HG03521 (cell line): ENCODE data around the gene SSNA1.

Experiments
- ATAC-seq: cut with Tn5 transposase; IDR thresholded peaks from one replicate; pipeline ENCODE4 v1.9.1; 2021; ENCODE audit warnings: mild to moderate bottlenecking, moderate library complexity; ENCODE audit not compliant: unreplicated experiment

Gene SSNA1, protein sequence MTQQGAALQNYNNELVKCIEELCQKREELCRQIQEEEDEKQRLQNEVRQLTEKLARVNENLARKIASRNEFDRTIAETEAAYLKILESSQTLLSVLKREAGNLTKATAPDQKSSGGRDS

DNA sequence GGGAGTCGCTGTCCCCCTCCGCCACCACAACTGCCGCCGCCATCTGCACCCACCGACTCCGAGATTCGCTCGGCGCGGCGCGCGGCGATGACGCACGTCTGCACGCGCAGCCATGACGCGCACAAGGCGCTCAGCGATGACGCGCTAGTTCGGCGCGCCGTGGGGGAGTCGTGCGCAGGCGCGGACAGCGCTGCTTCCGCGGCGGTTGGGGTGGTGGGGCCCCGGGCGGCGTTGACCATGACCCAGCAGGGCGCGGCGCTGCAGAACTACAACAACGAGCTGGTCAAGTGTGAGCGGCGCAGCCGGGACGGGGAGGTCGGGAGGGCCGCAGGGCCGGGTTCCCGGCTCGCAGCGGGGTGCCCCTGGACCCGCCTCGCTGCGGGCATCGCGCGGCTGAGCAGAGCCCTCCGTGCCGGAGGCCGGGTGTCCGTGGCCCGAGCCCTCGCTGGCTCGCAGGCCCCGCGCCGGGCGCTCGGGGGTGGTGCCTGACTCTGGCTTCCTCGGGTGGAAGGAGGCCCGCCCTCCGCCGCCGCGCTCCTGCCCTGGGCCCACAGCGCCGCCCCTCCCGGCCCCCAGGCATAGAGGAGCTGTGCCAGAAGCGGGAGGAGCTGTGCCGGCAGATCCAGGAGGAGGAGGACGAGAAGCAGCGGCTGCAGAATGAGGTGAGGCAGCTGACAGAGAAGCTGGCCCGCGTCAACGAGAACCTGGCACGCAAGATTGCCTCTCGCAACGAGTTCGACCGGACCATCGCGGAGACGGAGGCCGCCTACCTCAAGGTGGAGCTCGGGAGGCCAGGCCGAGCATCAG lies at the start of gene SSNA1, which contains the start of gene ANAPC2:
TSS of gene SSNA1 (plus strand) at position 187 of the 807 bp plus-strand sequence. CDS start at position 238, 51 bp downstream.
TSS of gene ANAPC2 (minus strand) at position 71 of the 807 bp plus-strand sequence. CDS start at position 43, 28 bp downstream.
- ATAC-seq, result peak; percentile 76

DNA sequence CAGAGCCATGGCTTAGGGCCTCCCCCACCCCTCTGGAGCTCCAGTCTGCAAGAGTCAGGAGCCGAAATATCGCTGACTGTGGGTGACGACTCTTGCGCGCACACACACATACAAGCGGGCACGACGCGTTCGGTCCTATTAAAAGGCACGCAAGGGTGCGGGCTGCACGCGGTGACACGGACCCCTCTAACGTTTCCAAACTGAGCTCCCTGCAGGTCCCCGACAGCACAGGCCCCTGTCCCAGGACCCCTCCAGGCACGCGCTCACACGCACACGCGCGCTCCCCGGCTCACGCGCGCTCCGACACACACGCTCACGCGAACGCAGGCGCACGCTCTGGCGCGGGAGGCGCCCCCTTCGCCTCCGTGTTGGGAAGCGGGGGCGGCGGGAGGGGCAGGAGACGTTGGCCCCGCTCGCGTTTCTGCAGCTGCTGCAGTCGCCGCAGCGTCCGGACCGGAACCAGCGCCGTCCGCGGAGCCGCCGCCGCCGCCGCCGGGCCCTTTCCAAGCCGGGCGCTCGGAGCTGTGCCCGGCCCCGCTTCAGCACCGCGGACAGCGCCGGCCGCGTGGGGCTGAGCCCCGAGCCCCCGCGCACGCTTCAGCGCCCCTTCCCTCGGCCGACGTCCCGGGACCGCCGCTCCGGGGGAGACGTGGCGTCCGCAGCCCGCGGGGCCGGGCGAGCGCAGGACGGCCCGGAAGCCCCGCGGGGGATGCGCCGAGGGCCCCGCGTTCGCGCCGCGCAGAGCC lies 49.6 kb upstream of the SSNA1 start, which contains the start of gene GRIN1:
TSS of gene GRIN1 (plus strand) at position 433 of the 746 bp plus-strand sequence. CDS start 333 bp downstream, outside the sequence.
- no peak for ATAC-seq

DNA sequence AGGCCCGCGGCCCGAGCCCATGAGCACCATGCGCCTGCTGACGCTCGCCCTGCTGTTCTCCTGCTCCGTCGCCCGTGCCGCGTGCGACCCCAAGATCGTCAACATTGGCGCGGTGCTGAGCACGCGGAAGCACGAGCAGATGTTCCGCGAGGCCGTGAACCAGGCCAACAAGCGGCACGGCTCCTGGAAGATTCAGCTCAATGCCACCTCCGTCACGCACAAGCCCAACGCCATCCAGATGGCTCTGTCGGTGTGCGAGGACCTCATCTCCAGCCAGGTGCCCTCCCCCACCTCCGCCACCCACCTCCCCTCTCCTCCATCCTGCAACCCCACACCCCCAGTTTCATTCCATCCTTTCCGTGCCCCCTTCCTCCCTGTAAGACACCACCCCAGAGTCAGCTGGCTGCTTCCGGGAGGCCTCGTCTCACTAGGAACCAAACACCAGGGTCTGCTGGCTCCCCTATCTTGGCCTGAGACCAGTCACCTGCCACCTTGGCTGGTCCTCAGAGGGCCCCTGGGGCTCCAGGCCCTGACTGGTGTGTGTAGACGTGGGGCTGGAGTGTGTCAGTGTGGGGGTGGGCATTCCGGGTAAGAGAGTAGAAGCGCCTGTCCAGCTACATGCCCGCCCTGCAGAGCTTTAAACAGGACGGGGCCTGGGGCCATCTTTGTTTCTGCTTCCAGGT lies 48.9 kb upstream of the SSNA1 start:
- no peak for ATAC-seq

DNA sequence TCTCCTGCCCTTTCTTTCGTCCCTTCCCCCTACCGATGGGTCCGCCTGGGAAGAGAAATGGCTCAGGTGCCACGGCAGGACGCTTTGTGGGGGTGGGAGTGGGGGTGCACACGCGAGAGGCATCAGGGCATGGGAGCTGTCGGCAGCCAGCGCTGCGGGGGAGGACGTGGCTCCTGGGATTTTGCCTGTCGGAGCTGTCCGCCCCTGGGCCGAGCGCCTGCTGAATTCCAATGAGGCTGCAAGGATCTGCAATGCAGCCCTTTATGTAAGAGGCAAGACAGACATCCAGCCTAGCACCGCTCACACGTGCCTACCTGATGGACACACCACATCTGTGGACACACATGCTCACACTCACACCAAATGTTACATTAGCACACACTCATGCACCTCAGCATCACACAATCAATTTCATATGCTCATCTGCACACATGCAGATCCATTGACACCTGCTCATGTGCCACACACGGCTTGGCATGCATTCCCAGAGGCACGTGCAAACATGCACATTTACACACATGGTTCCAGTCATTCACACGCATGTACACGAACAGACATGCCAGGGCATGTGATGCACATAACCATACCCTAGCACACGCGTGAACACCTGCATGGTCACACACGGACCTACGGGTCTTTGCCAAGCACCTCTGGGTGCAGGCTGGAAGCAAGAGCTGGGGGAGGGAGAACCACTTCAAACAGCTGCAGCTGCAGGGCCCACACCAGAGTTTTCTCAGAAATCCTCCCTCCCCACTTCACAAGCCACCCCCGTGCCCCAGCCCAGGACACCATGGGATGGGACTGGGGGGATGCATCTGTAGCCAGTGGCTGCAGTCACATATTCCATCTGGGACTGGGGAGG lies 48.1 kb upstream of the SSNA1 start:
- no peak for ATAC-seq

DNA sequence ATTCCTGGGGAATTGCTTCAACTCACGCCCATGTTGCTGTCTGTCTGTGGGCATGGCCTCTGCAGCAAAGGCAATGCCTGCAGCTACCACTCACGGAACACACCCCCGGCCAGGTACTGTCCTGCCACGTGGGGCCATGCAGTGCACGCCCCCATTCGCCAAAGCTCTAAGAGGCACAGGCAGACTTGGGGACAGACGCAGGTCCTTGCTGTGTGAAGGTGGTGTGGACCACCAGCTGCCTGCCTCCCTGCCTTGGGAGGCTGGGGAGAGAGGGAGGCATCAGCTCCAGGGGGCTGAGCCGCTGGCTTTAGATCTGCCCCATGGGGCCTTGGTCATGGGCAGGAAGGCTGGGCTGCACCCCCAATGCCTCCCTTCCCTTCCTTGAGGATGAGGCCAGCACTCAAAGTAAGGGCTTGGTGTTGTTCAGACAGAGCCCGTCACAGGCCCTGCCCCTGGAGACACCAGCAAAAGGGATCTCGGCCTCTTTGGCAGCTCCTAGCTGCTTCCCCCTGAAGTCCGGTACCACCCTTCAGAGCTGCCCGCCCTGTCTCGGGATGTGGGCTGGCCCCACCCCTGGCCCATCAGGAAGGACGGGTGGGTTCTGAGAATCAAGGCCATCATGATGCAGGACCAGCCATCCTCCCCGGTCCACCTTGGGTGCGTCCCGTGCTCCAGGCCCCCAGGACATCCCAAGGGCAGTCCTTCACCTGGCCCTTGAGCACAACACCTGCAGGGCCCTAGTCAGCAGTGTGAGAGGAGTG lies 47.2 kb upstream of the SSNA1 start:
- ATAC-seq, result no peak

DNA sequence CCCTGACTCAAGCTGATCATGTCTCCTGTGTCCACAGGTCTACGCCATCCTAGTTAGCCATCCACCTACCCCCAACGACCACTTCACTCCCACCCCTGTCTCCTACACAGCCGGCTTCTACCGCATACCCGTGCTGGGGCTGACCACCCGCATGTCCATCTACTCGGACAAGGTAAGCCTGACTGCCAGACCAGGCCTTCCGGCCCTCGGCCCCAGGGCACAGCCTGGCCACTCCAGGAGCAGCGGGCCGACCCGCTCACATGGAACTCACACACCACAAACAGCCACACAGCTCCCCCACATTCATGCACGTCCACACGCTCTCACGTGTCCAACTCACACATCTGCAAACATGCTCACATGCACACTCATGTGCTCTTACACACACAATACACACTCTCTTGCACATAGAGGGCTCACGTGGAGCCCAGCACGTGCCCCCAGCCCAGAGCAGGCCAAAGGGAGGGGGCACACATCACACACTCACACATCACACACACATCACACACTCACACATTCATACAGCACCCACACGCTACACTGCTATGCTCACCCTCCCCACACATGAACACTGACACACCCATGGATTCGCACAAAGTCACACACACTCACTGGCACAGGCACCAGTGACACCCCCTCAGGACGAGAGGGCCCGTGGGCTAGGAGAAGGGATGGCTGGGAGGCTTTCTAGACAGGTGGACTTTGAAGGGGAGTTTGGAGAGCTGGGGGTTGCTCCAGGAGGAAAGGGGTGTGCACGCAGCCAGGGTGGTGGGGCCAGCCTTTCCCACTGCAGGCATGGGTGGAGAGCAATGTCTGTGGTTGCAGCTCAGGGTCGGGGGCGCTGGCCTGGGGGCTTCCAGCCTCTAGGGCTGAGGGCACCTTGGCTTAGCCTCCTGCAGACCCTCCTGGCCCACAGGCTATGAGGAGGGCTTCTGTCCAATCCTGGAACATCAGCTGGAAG lies 46.2 kb upstream of the SSNA1 start:
- ATAC-seq, result no peak

DNA sequence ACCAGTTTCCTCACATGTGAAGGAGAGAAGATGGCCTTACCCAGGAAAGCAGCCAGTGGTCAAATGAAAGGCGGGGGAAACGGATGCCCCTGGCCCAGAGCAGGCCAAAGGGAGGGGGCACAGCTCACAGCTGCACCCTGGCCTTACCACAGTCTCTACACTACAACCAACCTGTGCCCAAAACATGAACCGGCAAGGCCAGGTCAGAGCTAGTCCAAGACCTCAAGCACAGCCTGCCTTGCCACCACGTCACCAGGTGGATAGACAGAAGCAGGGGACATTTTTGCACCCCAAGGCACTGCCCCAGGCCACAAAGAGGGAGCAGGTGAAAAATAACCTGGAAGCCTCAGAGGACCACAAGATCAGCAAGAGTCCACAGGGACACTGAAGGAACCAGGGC lies 45.0 kb upstream of the SSNA1 start:
- ATAC-seq, result no peak

DNA sequence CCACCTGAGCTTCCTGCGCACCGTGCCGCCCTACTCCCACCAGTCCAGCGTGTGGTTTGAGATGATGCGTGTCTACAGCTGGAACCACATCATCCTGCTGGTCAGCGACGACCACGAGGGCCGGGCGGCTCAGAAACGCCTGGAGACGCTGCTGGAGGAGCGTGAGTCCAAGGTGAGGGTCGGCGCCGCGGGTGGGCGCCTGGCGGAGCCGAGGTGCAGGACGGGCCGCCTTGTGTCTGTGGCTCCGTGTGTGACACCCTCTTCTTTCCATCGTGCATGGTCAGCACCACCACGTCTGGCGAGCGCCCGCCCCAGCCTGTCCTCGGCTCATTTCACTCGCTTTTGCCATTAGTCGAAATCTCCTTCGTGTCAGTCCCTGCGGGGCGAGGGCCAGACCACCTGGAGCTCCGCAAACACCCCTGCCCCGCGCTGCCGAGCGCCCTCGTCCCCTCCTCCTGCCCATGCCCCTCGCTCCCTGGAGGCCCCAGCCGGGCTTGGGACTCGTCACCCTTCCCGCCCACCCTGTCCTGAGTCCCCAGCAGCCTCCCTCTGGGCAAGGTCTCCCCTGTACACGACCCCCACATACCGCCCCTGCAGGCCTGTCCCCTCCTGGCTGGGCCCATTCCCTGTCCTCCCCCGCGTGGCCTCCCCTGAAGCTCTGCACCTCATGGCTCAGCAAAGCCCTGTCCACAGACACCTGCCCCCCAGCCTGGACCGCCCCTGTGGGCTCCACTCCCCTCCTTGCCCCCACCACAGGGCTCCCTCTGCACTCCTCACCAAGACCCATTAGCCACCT lies 42.5 kb upstream of the SSNA1 start:
- no peak for ATAC-seq

DNA sequence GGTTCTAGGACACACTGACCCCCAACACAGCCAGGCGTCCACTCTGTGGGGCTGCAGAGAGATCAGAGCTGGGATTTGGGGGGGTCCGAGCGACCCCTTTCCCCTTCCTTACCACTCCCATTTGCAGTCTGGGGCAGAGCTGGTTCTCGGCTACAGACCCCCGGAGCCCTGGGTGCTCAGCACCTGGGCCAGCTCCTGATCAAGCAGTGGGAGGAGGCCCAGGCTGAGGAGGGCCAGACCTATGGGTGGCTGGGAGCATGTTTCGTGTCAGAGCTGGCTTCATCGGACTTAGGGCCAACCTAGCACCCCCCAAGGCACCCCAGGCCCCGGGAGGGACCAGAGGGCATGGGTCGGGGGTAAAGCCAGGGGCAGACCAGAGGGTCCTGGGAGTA lies 42.0 kb upstream of the SSNA1 start:
- ATAC-seq, result no peak

DNA sequence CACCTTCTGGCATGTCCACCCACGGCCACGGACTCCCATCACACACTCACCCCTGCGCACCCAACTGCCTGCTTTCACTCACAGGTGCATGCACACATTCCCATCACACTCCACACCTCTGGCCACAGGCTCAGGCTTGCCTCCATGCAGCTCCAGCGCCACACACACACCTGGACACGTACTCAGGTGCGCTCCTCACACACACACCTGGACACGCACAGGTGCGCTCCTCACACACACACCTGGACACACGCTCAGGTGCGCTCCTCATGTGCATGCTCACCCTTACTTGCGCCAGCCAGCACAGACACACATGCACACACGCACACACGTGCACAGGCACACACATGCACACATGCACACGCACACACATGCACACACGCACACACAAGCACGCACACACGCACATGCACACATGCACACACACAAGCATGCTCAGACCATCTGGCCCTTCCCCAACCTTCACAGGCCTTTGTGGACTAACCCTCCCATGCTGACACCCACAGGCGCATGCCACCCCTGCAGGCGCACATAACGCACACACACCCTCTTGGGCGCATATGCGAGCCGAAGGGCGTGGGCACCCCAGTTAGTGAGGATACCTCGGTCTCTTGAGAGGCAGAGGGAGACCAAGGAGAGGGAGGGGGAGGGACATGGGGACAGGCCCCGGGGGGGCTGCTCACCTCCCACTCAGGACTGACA lies 41.2 kb upstream of the SSNA1 start:
- no peak for ATAC-seq

DNA sequence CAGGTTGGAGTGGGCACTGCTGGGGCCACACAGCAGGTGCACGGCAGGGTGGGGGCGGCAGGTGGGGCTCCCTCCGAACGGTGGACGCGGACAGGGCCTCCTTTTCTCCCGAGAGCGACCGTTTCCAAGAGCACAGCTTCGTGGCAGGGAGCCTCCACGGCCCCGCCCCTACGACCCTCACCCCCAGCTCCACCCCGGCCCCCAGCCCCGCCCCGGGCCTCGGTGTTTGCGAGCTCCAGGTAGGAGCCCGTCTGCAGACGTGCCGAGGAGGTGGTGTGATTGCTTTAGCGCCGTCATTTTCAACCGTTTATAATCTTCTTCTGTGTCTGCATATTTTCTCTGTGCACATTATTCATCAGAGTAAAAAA lies 40.7 kb upstream of the SSNA1 start:
- ATAC-seq, result no peak

DNA sequence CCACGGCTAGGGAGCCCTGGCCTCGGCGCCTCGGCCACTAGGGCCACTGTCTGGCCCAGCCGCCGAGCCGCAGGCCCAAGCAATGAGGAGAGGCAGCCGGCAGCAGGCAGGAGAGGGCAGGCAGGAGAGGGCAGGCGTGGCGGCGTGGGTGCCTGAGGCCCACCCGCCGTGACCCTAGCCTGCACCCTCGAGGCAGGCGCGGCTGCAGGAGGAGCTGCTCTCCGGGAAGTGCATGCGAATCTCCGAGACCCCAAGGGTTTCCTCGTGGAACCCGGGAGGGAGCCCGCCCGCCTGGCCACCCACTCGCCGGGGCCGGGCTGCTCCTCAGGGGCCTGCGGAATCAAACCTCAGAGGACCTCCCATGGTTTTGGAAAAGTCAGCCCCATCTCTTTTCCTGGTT lies 40.2 kb upstream of the SSNA1 start:
- ATAC-seq, result no peak

DNA sequence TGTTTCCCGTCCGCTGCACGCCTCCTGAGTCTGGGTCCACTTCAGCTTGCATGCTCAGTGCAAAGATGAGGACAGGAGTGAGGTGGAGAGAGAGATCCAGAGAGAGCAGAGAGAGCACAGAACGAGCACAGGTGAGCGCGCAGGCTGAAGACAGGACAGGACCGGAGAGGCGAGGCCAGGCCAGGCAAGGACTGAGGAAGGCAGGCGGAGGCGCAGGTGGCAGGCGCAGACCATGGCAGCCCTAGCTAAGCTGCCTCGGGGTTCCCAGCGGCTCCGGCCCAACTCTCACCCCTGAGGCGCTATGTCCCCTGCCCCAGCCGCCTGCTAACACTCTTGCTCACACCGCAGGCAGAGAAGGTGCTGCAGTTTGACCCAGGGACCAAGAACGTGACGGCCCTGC lies 39.8 kb upstream of the SSNA1 start:
- ATAC-seq, result no peak

DNA sequence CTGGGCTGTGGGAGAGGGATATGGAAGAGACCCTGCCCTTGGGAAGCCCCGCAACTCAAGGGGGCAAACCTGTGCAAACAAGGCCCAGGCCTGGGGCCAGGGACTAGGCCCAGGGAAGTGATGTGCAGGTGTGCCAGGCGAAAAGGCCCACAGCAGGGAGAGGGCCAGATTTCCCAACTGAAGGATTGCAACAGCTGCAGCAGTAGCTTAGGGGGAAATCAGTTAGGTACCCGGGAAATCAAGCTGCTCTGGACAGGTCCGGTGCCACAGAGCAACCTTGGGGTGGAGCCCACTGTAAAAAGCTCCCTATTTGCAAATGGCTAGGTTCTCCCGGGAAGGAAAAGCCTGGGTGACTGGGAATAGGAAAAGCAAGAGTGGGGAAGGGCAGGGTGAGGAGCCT lies 39.1 kb upstream of the SSNA1 start:
- no peak for ATAC-seq

DNA sequence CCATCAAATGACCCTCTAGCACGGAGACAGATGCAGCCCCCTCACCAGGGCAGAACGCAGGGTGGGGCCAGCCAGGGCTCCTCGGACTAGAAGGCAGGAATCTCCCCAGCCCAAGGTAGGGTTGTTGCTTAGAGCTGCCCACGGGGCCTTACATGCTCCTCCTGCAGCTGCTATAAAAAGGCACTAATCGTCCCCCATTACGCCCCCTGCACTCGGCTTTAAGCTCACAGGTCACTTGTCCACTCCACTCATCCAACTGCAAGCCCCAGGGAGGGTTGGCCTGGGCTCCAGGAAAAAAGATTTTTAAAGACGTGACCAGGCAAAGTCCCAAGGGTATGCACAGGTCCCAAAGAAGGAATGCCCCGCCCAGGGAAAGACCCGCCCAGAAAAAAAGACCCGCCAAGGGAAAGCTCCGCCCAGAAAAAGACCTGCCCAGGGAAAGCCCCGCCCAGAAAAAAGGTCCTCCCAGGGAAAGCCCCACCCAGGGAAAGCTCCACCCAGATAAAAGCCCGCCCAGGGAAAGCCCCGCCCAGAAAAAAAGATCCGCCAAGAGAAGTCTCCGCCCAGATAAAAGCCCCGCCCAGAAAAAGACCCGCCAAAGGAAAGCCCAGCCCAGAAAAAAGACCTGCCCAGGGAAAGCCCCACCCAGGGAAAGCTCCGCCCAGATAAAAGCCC lies 38.4 kb upstream of the SSNA1 start:
- peak; percentile 20 for ATAC-seq
